SK-N-MC (cell line): ENCODE results near the gene PSMA6.
"Not testable (repeated sequence)": the region's sequence is repeated elsewhere in the genome, so short reads cannot be mapped to it uniquely, and the experiment has no call there.

Experiments
- DNase-seq: peaks from one replicate; pipeline ENCODE4 v3.0.0-alpha.2; 2011; ENCODE audit warnings: low read depth, low spot score
- H3K27ac ChIP-seq: fragments of 200-600 bp; sonication (generic); 2 replicates; pipeline ENCODE4 v1.5.1; 2016; ENCODE audit warnings: mixed run types
- H3K36me3 ChIP-seq: fragments of 200-600 bp; sonication (generic); 2 replicates; pipeline ENCODE4 v1.6.1; 2017; ENCODE audit warnings: antibody characterized with exemption, low read length, mixed read lengths; ENCODE audit not compliant: insufficient read depth
- H3K4me3 ChIP-seq: fragments of 200-600 bp; sonication (generic); 2 replicates; pipeline ENCODE4 v1.5.1; 2016
- H3K9ac ChIP-seq: fragments of 200-600 bp; sonication (generic); 2 replicates; pipeline ENCODE4 v1.8.0; 2017; ENCODE audit warnings: mixed run types, mixed read lengths; ENCODE audit not compliant: insufficient read length
- H3K9me3 ChIP-seq: fragments of 200-600 bp; sonication (generic); 2 replicates; pipeline ENCODE4 v1.6.1; 2017; ENCODE audit warnings: low read depth, mild to moderate bottlenecking, antibody characterized with exemption, low read length, moderate library complexity, mixed read lengths
- EZH2 ChIP-seq: fragments of 200-600 bp; sonication (generic); IDR thresholded peaks from one replicate; pipeline ENCODE4 v1.6.1; 2017; ENCODE audit warnings: antibody characterized with exemption
- FOXP2 ChIP-seq: optimal IDR thresholded peaks from 2 replicates; pipeline ENCODE3; 2011; ENCODE audit warnings: mild to moderate bottlenecking, moderate library complexity; ENCODE audit not compliant: insufficient read depth; ENCODE audit errors: extremely low read length, control extremely low read depth
- POLR2AphosphoS5 ChIP-seq: IDR thresholded peaks from 2 replicates; pipeline ENCODE4 v1.6.1; 2012; ENCODE audit warnings: mild to moderate bottlenecking, low read depth, low read length, borderline replicate concordance

Gene PSMA6

GRCh38 chr14:35292051-35292769 is at the start of gene PSMA6:
PSMA6 (plus strand) TSS chr14:35292382; CDS start chr14:35292477, 95 bp downstream.
- Histone ChIP-seq H3K36me3 (peaks cover 18% of the 10 kb centered on the region), H3K4me3 (peak within 1 kb of the TSS; percentile 91), H3K9ac (peak within 1 kb of the TSS; percentile 95), H3K27ac (peak within 1 kb of the TSS; percentile 89), H3K9me3 (no peaks in the 10 kb centered on the region)
- peak; percentile 93 for DNase-seq
- TF ChIP-seq EZH2 (no peak), POLR2AphosphoS5 (peak; percentile 90), FOXP2 (peak; percentile 54)

DNA sequence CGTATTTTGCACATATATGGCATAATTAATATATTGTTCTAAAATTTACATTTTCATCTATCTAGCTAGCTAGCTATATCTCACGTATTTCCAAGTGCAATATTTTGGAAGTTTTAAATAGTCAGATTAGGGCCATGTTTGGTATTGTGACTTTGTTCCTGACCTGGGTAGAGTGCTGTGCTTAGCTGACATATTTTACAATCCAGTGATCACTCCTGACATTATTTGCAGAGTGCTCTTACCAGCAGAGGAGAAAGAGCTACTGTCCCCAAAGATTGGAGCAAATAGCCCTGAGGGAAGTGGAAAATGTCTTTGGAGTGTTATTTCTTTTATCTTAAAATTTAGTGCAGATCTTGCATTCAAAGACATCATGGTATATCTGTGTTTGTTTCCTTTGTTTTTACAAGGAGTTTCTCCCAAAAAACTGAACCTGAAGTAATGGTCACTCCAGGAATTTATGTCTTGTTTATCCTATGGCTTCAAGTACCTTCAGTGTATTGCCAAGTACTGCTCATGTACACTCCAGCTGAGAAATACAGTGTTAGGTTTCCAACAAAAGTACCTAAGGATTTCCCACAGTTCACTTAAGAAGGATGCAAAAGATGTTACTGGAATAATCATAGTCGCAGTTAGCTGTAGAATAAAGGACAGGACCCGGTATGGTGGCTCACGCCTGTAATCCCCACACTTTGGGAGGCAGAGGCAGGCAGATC is 49.4 kb upstream of the PSMA6 start:
- no peaks in the 10 kb centered on the region for H3K36me3 ChIP-seq

GRCh38 chr14:35243956-35244355 is 48.2 kb upstream of the PSMA6 start:
- H3K4me3 ChIP-seq: no peak overlapping the region
- DNase-seq: no peak
- H3K27ac ChIP-seq: no peak overlapping the region
- no peaks in the 10 kb centered on the region for H3K36me3 ChIP-seq
- no peak for TF ChIP-seq POLR2AphosphoS5
- H3K9ac ChIP-seq: no peak overlapping the region
- H3K9me3 ChIP-seq: no peaks in the 10 kb centered on the region

More for the DNA sequence above, 49.4 kb upstream of the PSMA6 start:
- TF ChIP-seq FOXP2: no peak
- Histone ChIP-seq H3K9ac (no peak overlapping the region), H3K4me3 (no peak overlapping the region), H3K9me3 (no peaks in the 10 kb centered on the region), H3K27ac (no peak overlapping the region)
- DNase-seq: no peak

DNA sequence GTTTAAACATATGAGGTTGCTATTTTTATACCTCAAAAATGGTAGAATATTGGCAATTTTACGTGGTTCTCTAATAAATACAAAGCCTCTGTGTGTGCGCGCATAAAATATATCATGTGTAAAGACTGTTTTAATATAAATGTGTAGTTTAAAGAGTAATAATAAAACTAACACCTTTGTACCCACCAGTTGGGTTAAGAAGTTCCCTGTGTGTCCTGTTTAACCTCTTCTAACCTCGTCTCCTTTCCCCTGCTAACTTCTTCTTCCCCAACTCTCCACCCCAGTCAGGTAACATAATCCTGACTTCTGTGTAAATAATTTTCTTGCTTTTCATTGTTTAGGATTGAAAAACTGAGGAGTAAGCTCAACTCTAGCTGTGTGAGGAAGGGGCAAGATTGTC is 47.6 kb upstream of the PSMA6 start:
- Histone ChIP-seq H3K9ac (no peak overlapping the region), H3K4me3 (no peak overlapping the region), H3K9me3 (no peaks in the 10 kb centered on the region), H3K36me3 (no peaks in the 10 kb centered on the region), H3K27ac (no peak overlapping the region)
- no peak for DNase-seq
- no peak for TF ChIP-seq FOXP2
- TF ChIP-seq EZH2: no peak
- TF ChIP-seq POLR2AphosphoS5: no peak

DNA sequence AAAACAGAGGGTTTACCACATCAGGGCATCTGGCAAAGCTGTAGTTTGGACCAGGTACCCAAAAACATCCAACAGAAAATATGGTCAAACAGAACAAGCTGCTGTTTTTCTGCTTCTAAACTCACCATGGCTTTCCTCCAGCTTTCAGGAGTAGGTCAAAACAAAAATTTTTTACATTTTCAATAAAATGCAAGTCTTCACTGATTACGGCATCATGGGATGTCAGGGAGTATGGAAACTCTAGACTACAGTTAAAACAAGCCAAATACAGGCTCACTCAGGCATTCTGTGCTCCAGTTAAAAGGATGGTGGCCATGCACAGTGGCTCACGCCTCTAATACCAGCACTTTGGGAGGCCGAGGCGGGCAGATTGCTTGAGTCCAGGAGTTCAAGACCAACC is 47.1 kb upstream of the PSMA6 start:
- Histone ChIP-seq H3K9ac (no peak overlapping the region), H3K4me3 (no peak overlapping the region), H3K27ac (no peak overlapping the region), H3K9me3 (no peaks in the 10 kb centered on the region), H3K36me3 (no peaks in the 10 kb centered on the region)
- TF ChIP-seq EZH2 (no peak), FOXP2 (no peak), POLR2AphosphoS5 (no peak)
- DNase-seq: no peak

DNA sequence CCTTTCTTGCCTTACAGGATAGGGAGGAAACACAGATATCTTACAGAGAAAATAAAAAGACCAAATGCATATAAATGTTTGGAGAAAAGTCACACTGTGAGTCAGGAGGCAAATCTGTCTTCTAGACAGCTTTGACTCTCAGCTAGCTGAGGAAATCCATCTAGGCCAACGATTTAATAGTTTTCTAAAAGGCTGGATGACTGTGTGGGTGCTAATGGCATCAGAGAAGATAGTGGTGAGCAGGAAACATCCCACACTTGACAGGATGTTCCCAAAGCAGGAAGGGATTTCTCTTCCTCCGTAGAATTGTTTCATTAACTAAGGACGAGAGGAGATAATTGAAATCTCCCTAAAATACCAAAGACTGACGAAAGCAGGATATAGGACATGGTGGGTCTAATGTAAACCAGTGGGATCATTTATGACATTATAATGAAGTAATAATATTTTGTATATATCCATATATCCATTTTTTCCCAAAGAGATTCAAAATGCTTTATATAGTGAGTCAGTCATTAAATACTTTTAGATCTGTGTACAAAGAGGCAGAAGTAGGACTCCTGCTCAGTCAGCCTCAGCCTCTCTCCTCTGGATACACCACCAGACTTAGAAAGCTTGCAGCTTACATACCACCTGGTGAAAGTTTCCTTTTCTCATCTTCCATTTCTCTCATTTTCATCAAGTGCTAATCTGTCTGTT is 44.3 kb upstream of the PSMA6 start:
- Histone ChIP-seq H3K27ac (no peak overlapping the region), H3K9me3 (no peaks in the 10 kb centered on the region), H3K9ac (no peak overlapping the region), H3K4me3 (no peak overlapping the region), H3K36me3 (0 out of 2 replicates have a peak, but pooled peaks cover 2% of the 10 kb centered on the region)
- TF ChIP-seq POLR2AphosphoS5: no peak
- no peak for TF ChIP-seq EZH2
- TF ChIP-seq FOXP2: no peak
- DNase-seq: no peak

DNA sequence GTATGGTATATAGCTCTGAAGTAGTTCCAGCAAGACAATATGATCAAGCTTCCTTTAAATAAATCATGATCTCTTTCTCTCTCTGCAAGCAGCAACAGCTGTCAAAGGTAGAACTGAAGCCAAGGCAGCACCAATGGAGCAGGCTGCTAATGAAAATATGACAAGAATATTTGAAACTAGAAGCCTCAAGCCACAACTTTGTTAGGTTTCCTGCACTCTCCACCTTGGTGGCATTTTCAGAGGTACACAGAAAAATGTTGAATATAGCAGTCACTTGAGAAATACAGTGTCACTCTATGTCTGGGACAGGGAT is 43.8 kb upstream of the PSMA6 start:
- Histone ChIP-seq H3K27ac (no peak overlapping the region), H3K9ac (no peak overlapping the region), H3K36me3 (0 out of 2 replicates have a peak, but pooled peaks cover 2% of the 10 kb centered on the region), H3K9me3 (no peaks in the 10 kb centered on the region), H3K4me3 (no peak overlapping the region)
- no peak for TF ChIP-seq POLR2AphosphoS5
- no peak for TF ChIP-seq EZH2
- no peak for TF ChIP-seq FOXP2
- no peak for DNase-seq

- TF ChIP-seq EZH2 (no peak), FOXP2 (no peak), POLR2AphosphoS5 (no peak)
- no peak overlapping the region for H3K4me3 ChIP-seq
- DNase-seq: no peak
Measured at GRCh38 chr14:35250319-35250718, 41.9 kb upstream of the PSMA6 start.

DNA sequence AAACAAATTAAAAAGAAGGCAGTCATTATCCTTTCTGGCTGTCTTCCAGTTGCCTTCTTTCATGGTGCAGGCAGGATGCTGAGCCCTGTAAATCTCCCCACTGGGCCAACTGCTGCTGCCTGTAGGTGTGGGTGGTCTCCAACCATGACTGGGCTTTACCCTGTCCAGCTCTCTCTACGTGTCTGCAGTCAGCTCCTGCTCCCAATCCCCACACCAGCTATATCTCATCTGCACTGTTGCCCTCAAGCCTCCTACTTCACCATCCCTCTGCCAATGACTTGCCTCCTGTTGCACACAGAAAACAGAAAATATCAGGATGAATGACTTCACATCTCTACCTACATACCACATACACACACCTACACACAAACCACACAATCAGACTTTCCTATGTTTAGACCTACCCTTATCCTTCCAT is 39.7 kb upstream of the PSMA6 start:
- H3K4me3 ChIP-seq: no peak overlapping the region
- no peaks in the 10 kb centered on the region for H3K9me3 ChIP-seq
- H3K9ac ChIP-seq: no peak overlapping the region
- H3K27ac ChIP-seq: no peak overlapping the region
- DNase-seq: no peak
- TF ChIP-seq EZH2 (no peak), POLR2AphosphoS5 (no peak), FOXP2 (no peak)
- 0 out of 2 replicates have a peak, but pooled peaks cover 2% of the 10 kb centered on the region for H3K36me3 ChIP-seq

More at GRCh38 chr14:35250319-35250718, 41.9 kb upstream of the PSMA6 start:
- Histone ChIP-seq H3K9ac (no peak overlapping the region), H3K9me3 (no peaks in the 10 kb centered on the region), H3K27ac (no peak overlapping the region), H3K36me3 (0 out of 2 replicates have a peak, but pooled peaks cover 2% of the 10 kb centered on the region)

DNA sequence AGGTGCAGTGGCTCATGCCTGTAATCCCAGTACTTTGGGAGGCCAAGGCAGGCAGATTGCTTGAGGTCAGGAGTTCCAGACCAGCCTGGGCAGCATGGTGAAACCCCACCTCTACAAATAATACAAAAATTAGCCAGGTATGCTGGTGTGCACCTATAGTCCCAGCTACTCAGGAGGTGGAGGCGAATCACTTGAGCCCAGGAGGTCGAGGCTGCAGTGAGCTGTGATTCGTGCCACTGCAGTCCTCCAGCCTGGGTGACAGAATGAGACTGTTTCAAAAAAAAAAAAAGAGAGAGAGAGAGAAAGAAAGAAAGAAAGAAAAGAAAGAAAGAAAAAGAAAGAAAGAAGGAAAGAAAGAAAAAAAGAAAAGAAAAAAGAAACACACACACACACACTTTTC is 39.1 kb upstream of the PSMA6 start:
- H3K36me3 ChIP-seq, H3K27ac ChIP-seq, H3K9me3 ChIP-seq, H3K4me3 ChIP-seq, DNase-seq, H3K9ac ChIP-seq: not testable (repeated sequence)

DNA sequence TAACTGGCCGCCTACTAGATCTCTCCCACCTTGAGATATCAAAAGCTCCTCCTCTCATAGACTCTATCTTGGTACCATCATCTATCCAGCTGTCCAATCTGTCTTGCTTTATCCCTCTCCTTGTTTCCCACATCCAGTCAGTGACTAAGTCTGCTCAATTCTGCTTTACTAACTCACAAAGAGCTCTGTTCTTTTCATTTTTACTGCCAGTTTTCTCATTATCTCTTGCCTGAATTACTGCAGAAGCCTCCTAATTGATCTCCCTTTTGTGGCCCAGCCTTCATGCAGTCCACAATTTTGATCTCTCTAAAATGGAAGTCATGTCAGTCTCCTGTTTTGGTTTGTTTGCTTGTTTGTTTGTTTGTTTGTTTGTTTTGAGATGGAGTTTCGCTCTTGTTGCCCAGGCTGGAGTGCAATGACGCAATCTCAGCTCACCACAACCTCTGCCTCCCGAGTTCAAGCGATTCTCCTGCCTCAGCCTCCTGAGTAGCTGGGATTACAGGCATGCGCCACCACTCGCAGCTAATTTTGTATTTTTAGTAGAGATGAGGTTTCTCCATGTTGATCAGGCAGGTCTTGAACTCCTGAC is 38.1 kb upstream of the PSMA6 start:
- not testable (repeated sequence) for H3K4me3 ChIP-seq, H3K9ac ChIP-seq, DNase-seq, H3K9me3 ChIP-seq, H3K27ac ChIP-seq, H3K36me3 ChIP-seq
